ENCODE data around the gene CFAP45.

CFAP45 gene

DNA sequence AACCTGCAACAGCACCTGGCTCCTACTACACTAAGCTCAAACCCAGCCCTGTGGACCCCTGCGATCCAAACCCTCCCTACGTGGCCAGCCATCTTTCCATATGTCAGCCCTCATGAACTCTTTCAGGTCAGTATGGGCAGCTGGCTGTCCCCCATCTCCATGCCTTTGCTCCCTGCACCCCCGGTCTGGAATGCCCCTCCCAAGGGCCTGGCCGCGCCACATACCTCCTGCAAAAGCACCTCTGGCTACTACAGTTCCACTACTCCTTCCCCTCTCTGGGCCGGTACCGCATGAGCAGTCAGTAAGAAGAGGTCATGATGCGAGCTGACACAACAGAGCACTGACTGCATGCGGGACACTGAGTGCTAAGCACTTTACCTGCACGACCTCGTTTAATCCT lies 35.3 kb upstream of the CFAP45 start:
- Histone ChIP-seq H3K79me2 (ENCODE audit: insufficient read depth, low read length) (no peaks in the 10 kb centered on the region), H4K20me1 (ENCODE audit: insufficient read depth, low read length) (no peaks in the 10 kb centered on the region), H3K9me3 (ENCODE audit: low read length) (no peaks in the 10 kb centered on the region), H3K36me3 (ENCODE audit: insufficient read depth, low read length) (no peaks in the 10 kb centered on the region), H2AFZ (ENCODE audit: low read length) (no peak overlapping the region), H3K4me2 (ENCODE audit: low read length) (no peak overlapping the region), H3K27me3 (ENCODE audit: insufficient read depth, low read length) (peaks cover 15% of the 10 kb centered on the region; the same call in 1 of the 2 replicates), H3K9ac (ENCODE audit: low read length) (no peak overlapping the region), H3K4me1 (ENCODE audit: insufficient read depth, low read length, severe bottlenecking) (no peaks in the 10 kb centered on the region), H3F3A (ENCODE audit: insufficient read depth, low read length) (no peaks in the 10 kb centered on the region), H3K4me3 (ENCODE audit: low read depth, low read length, poor library complexity, severe bottlenecking) (no peak overlapping the region), H3K27ac (ENCODE audit: low read depth, low read length, poor library complexity, severe bottlenecking) (no peak overlapping the region), H3K9me2 (ENCODE audit: low read depth, low read length) (no peaks in the 10 kb centered on the region)
- TF ChIP-seq, protein P1, sequence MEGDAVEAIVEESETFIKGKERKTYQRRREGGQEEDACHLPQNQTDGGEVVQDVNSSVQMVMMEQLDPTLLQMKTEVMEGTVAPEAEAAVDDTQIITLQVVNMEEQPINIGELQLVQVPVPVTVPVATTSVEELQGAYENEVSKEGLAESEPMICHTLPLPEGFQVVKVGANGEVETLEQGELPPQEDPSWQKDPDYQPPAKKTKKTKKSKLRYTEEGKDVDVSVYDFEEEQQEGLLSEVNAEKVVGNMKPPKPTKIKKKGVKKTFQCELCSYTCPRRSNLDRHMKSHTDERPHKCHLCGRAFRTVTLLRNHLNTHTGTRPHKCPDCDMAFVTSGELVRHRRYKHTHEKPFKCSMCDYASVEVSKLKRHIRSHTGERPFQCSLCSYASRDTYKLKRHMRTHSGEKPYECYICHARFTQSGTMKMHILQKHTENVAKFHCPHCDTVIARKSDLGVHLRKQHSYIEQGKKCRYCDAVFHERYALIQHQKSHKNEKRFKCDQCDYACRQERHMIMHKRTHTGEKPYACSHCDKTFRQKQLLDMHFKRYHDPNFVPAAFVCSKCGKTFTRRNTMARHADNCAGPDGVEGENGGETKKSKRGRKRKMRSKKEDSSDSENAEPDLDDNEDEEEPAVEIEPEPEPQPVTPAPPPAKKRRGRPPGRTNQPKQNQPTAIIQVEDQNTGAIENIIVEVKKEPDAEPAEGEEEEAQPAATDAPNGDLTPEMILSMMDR (IDR thresholded peaks at IDR 0.05; ENCODE audit: low read length) = no peak
- no peak for TF ChIP-seq EZH2 (IDR thresholded peaks at IDR 0.05; ENCODE audit: borderline replicate concordance, low read length)

DNA sequence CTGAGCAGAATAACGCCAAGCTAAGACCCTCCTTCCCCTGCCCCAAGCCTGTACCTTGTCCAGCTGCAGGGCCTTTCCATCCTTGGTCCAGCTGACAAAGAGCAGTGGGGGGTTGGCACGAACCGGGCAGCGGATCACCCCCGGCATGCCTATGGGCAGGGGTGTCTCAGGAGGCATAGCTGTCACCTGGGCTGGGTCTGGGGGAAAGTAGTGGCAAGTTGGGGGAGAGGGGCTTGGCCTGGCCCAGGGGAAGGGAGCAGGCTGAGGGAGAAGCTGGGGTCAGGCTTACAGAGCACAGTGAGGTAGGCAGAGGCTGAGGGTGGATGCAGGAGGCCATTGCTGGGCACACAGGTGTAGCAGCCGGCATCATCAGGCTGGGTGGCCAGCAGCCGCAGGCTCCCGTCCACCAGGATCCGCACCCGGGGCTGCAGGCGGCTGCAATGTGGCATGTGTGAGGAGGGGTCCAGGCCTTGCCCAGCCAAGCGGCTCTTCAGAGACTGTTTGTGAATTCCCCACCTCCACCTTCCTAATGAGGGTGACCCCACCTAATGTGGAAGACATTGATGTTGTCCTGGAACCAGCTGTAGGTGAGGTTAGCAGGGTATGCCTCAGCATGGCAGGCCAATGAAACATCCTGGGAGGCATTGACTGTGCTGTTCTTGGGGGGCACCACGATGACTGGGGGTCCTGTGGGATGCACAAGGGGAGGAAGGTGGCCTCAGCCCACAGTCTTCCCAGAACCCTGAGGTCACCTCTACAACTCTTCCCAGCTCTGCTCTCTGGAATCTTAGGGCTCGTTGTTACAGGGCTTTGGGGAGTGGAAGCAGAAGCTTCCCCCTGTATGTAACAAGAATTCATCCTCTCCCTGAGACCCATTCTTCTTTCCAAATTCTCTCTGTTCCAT lies 34.4 kb upstream of the CFAP45 start:
- H2AFZ ChIP-seq (ENCODE audit: low read length) = no peak overlapping the region
- no peak overlapping the region for H3K4me2 ChIP-seq (ENCODE audit: low read length)
- no peak overlapping the region for H3K4me3 ChIP-seq (ENCODE audit: low read depth, low read length, poor library complexity, severe bottlenecking)
- H3K79me2 ChIP-seq (ENCODE audit: insufficient read depth, low read length) = no peaks in the 10 kb centered on the region
- peaks cover 19% of the 10 kb centered on the region; the same call in 1 of the 2 replicates for H3K27me3 ChIP-seq (ENCODE audit: insufficient read depth, low read length)
- no peaks in the 10 kb centered on the region for H3K9me2 ChIP-seq (ENCODE audit: low read depth, low read length)
- H3K9ac ChIP-seq (ENCODE audit: low read length) = no peak overlapping the region
- no peaks in the 10 kb centered on the region for H4K20me1 ChIP-seq (ENCODE audit: insufficient read depth, low read length)
- H3K4me1 ChIP-seq (ENCODE audit: insufficient read depth, low read length, severe bottlenecking) = no peaks in the 10 kb centered on the region
- no peaks in the 10 kb centered on the region for H3K9me3 ChIP-seq (ENCODE audit: low read length)
- H3F3A ChIP-seq (ENCODE audit: insufficient read depth, low read length) = no peaks in the 10 kb centered on the region
- H3K36me3 ChIP-seq (ENCODE audit: insufficient read depth, low read length) = no peaks in the 10 kb centered on the region
- no peak overlapping the region for H3K27ac ChIP-seq (ENCODE audit: low read depth, low read length, poor library complexity, severe bottlenecking)
- TF ChIP-seq, protein P1 (IDR thresholded peaks at IDR 0.05; ENCODE audit: low read length) = no peak
- no peak for TF ChIP-seq EZH2 (IDR thresholded peaks at IDR 0.05; ENCODE audit: borderline replicate concordance, low read length)

DNA sequence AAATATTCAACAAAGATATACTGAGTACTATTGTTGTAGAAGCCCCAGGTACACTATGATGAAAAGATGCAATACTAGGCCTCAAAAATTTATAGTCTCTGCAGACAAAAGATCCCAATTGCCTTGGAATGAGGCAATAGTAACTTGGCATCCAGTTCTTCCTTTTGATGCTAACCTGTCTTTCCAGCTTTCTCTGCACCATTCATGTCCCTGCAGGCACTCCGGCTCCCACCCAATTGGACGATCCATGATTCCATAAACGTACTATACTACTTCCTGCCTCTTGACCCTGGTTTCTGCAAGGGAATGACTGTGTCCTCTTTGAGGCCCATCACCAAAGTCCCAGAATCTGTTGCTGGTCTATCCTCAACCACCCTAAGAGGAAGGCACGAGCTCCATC lies 33.4 kb upstream of the CFAP45 start:
- H3K4me2 ChIP-seq (ENCODE audit: low read length) = no peak overlapping the region

More for the DNA sequence above, 33.4 kb upstream of the CFAP45 start:
- Histone ChIP-seq H4K20me1 (ENCODE audit: insufficient read depth, low read length) (no peaks in the 10 kb centered on the region), H3K9me2 (ENCODE audit: low read depth, low read length) (no peaks in the 10 kb centered on the region), H3K4me1 (ENCODE audit: insufficient read depth, low read length, severe bottlenecking) (no peaks in the 10 kb centered on the region), H3K27ac (ENCODE audit: low read depth, low read length, poor library complexity, severe bottlenecking) (no peak overlapping the region), H3K9ac (ENCODE audit: low read length) (no peak overlapping the region), H3K79me2 (ENCODE audit: insufficient read depth, low read length) (no peaks in the 10 kb centered on the region), H3K4me3 (ENCODE audit: low read depth, low read length, poor library complexity, severe bottlenecking) (no peak overlapping the region), H3F3A (ENCODE audit: insufficient read depth, low read length) (no peaks in the 10 kb centered on the region), H3K36me3 (ENCODE audit: insufficient read depth, low read length) (no peaks in the 10 kb centered on the region), H3K27me3 (ENCODE audit: insufficient read depth, low read length) (peaks cover 12% of the 10 kb centered on the region; the same call in 1 of the 2 replicates), H3K9me3 (ENCODE audit: low read length) (no peaks in the 10 kb centered on the region), H2AFZ (ENCODE audit: low read length) (no peak overlapping the region)
- TF ChIP-seq, protein P1 (IDR thresholded peaks at IDR 0.05; ENCODE audit: low read length) = no peak
- no peak for TF ChIP-seq EZH2 (IDR thresholded peaks at IDR 0.05; ENCODE audit: borderline replicate concordance, low read length)
